Lower leg skin (tissue), 4 donors: ENCODE data around the gene ASB6. TPM values are rescaled to one million over a fixed set of nuclear protein-coding genes. Genes with fewer than 3 reads are reported as not detected.

Source experiments
- DNase-seq, 2 donors: peaks; one replicate each; pipeline ENCODE4 v3.0.0-alpha.2; 2019; ENCODE audit warnings: low spot score in 2 of 2
- H3K4me3 ChIP-seq: fragments of 200-600 bp; sonication (generic); 2 replicates; pipeline ENCODE4 v1.5.1; 2017; ENCODE audit warnings: mild to moderate bottlenecking, low read depth; ENCODE audit not compliant: poor library complexity, severe bottlenecking
- CTCF ChIP-seq, 3 donors: fragments of 450-650 bp; IDR thresholded peaks; one replicate each; pipeline ENCODE4 v1.5.1; 2016; ENCODE audit warnings: antibody characterized with exemption in 3 of 3, mild to moderate bottlenecking in 3 of 3, moderate library complexity in 2 of 3
- POLR2A ChIP-seq, 2 donors: fragments of 450-650 bp; IDR thresholded peaks; one replicate each; pipeline ENCODE4 v1.6.1; 2016 to 2017; ENCODE audit warnings: antibody characterized with exemption in 2 of 2, mild to moderate bottlenecking in 1 of 2, moderate library complexity in 1 of 2
- WGBS, 2 donors: methylation state at CpG; one replicate each; pipeline ENCODE4 v1.1.5; 2018; 5-methylcytosine and 5-hydroxymethylcytosine counted together
- intact Hi-C: fragments of 100-400 bp; cut with DNase I; formaldehyde crosslinking; loops from one replicate; pipeline ENCODE4 v1.15.0; 2023; ENCODE audit warnings: low total_unique reads
- total RNA-seq, 4 donors: library from RNA; depleted of rRNA; stranded (reverse); fragments of >200 nt; gene quantifications; one replicate each; pipeline ENCODE4 v1.1.0, GENCODE V29; 2016

The ASB6 gene
- total RNA-seq, 4 donors from 2014 or later, result 33.0 to 46.9 (median 40.1) TPM

GRCh38 chr9:129626625-129627284 lies 15.2 kb downstream of the ASB6 start:
- TF ChIP-seq CTCF (IDR thresholded peaks at IDR 0.05) (no peak), POLR2A (IDR thresholded peaks at IDR 0.05) (no peak)
- no peak for DNase-seq
- intact Hi-C loops, result no loop called here
- H3K4me3 ChIP-seq, result peak overlapping the region; percentile 83
- WGBS, 2 donors, result 1% methylated on average over 20 of the region's 20 CpGs

- 0 to 1% methylated on average over 30 to 32 of the region's 55 CpGs for WGBS, 2 donors
- peak; percentile 80 to 98 for DNase-seq
- peak within 1 kb of the TSS; percentile 83 for H3K4me3 ChIP-seq
- peak in 1 of 2 donors; percentile 96 for TF ChIP-seq POLR2A (IDR thresholded peaks at IDR 0.05)
- TF ChIP-seq CTCF (IDR thresholded peaks at IDR 0.05), result no peak
- intact Hi-C loops, result no loop called here
Observed at GRCh38 chr9:129626079-129626624, 15.8 kb downstream of the ASB6 start, which contains the start of gene NTMT1. NTMT1 (plus strand) TSS chr9:129626163; CDS start chr9:129632704, 6,541 bp downstream.

DNA sequence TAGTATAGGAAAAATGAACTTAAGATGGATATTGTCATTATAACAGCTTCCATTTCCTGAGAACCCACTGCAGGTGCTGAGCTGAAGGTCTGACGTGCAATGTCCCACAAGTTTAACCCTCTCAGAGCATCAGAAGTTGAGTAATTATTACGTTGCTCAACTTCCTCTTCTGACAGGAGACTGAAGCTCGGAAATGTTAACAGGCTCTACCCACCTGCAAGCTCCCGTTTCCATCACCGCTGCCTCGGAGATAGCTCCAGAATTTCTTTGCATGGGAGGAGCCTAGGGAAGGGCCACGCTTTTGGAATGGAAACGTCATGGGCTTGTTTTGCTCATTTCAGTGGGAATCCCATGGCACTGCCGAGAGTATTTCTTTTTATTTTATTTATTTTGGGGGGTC lies 17.0 kb downstream of the ASB6 start:
- no peak for DNase-seq
- intact Hi-C loops, result no loop called here
- 35 to 38% methylated on average over 9 of the region's 9 CpGs for whole genome bisulfite sequencing, 2 donors
- no peak for TF ChIP-seq CTCF (IDR thresholded peaks at IDR 0.05)
- no peak for TF ChIP-seq POLR2A (IDR thresholded peaks at IDR 0.05)
- H3K4me3 ChIP-seq, result no peak overlapping the region

DNA sequence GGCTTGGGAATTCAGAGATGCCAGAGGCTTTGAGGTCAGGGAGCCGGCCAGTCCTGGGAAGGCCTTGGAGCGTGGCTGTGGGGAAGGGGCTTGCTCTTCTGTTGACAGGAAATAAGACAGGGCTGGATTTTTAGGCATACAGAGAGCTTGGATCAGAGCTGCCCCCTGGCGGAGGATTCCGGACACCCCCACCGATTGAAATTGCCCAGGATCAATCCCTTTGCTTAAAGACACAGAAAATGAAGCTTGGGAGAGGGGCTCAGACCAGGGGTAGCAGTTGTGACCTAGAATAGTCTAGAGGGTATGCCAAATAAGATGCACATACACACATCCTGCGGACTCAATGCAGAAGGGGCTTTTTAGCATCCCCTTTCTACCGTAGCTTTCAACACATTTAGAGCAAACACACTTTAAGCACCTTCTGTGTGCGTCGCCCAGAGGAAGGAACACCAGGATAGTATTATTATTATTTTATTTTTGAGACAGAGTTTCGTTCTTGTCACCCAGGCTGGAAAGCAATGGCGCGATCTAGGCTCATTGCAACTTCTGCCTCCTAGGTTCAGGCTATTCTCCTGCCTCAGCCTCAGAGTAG lies 17.7 kb downstream of the ASB6 start:
- TF ChIP-seq CTCF (IDR thresholded peaks at IDR 0.05) (no peak), POLR2A (IDR thresholded peaks at IDR 0.05) (no peak)
- intact Hi-C loops, result no loop called here
- DNase-seq, result no peak
- no peak overlapping the region for H3K4me3 ChIP-seq
- whole genome bisulfite sequencing, 2 donors, result 25 to 32% methylated on average over 12 of the region's 12 CpGs

DNA sequence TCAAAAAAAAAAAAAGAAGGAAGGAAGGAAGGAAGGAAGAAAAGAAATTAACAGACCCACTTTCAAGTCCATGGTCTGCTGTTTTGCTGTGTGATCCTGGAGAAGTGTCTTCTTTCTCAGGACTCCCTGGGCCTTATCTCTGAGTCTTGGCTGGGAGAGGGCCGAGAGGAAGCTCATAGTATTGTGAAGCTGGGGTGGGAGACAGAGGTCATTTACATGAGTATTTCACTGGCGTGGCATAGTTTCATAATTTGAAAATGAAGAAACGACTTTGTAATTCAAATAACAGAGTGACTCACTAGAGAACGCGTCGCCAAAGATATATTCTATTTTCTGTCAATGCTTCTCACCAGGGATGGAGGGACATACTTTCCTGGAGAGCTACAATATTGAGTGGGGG lies 18.6 kb downstream of the ASB6 start:
- 55 to 62% methylated on average over 6 of the region's 6 CpGs for WGBS, 2 donors
- no peak for DNase-seq
- intact Hi-C loops, result no loop called here
- no peak overlapping the region for H3K4me3 ChIP-seq
- no peak for TF ChIP-seq POLR2A (IDR thresholded peaks at IDR 0.05)
- no peak for TF ChIP-seq CTCF (IDR thresholded peaks at IDR 0.05)
